Panc1 (cell line): ENCODE data around the gene CDC6. TPM values are rescaled to one million over a fixed set of nuclear protein-coding genes. Genes with fewer than 3 reads are reported as not detected.

Source experiments
- ATAC-seq: fragments of 200-7000 bp; cut with Tn5 transposase; 2 replicates; pipeline ENCODE4 v1.9.1; 2020; ENCODE audit warnings: mild to moderate bottlenecking, moderate library complexity
- BruUV-seq: library from RNA; stranded (reverse); fragments of 400-500 nt; replicated peaks from 2 replicates; lab custom pipeline; 2021; lab: Mats Ljungman, UMichigan
- CTCF ChIA-PET: fragments of 300-600 bp; sonication (Branson Sonifier 250); formaldehyde crosslinking; loops from one replicate; lab custom pipeline; 2022; ENCODE audit warnings: antibody characterized with exemption; lab: Charles Lee
- POLR2A ChIA-PET: fragments of 300-600 bp; sonication (Branson Sonifier 250); formaldehyde crosslinking; loops from one replicate; lab custom pipeline; 2022; ENCODE audit warnings: antibody characterized with exemption; lab: Charles Lee
- DNase-seq: peaks from one replicate; pipeline ENCODE4 v3.0.0-alpha.2; 2010; ENCODE audit warnings: low read depth, low spot score
- H3K27ac ChIP-seq: 2 replicates; pipeline ENCODE4 v1.5.1; 2011; ENCODE audit warnings: mild to moderate bottlenecking, low read length, inconsistent platforms
- H3K27me3 ChIP-seq: fragments of 200-500 bp; sonication (Bioruptor generic); 2 replicates; pipeline ENCODE4 v1.6.0; 2014; ENCODE audit warnings: low read length, inconsistent platforms; ENCODE audit not compliant: control insufficient read depth, insufficient read depth
- H3K36me3 ChIP-seq: fragments of 200-500 bp; sonication (Bioruptor generic); 2 replicates; pipeline ENCODE4 v1.5.1; 2014; ENCODE audit warnings: inconsistent platforms, mild to moderate bottlenecking, low read length, moderate library complexity; ENCODE audit not compliant: control insufficient read depth, insufficient read depth
- H3K4me1 ChIP-seq: 2 replicates; pipeline ENCODE4 v1.5.1; 2011; ENCODE audit warnings: inconsistent platforms, mild to moderate bottlenecking, low read length, moderate library complexity; ENCODE audit not compliant: control insufficient read depth, insufficient read depth
- H3K4me3 ChIP-seq, 2 experiments: 2 replicates each; pipeline ENCODE4 v1.5.1; 2011 to 2012; ENCODE audit warnings: low read depth in 2 of 2, low read length in 2 of 2, mild to moderate bottlenecking in 2 of 2, inconsistent platforms in 1 of 2, moderate library complexity in 1 of 2
- H3K9me3 ChIP-seq: fragments of 200-500 bp; sonication (Bioruptor generic); 2 replicates; pipeline ENCODE4 v1.5.1; 2014; ENCODE audit warnings: low read depth, mild to moderate bottlenecking, inconsistent platforms, low read length, moderate library complexity; ENCODE audit not compliant: control insufficient read depth, insufficient read depth
- POLR2AphosphoS5 ChIP-seq: IDR thresholded peaks from 2 replicates; pipeline ENCODE4 v1.6.1; 2012; ENCODE audit warnings: mild to moderate bottlenecking, low read depth, low read length, moderate library complexity
- REST ChIP-seq, 2 experiments: IDR thresholded peaks; 2 replicates each; pipeline ENCODE4 v1.6.1; 2011 to 2012; ENCODE audit warnings: low read depth in 2 of 2, control low read depth in 1 of 2, low read length in 1 of 2, mild to moderate bottlenecking in 1 of 2, moderate library complexity in 1 of 2; ENCODE audit not compliant: insufficient read depth in 1 of 2
- SIN3A ChIP-seq: IDR thresholded peaks from 2 replicates; pipeline ENCODE4 v1.6.1; 2012; ENCODE audit warnings: low read depth, mild to moderate bottlenecking, low read length, moderate library complexity, borderline replicate concordance; ENCODE audit not compliant: insufficient read depth
- TCF7L2 ChIP-seq: IDR thresholded peaks from 2 replicates; pipeline ENCODE4 v1.6.1; 2011; ENCODE audit warnings: mild to moderate bottlenecking, low read depth, low read length, inconsistent platforms
- in situ Hi-C: cut with HindIII; loops from 2 replicates; pipeline ENCODE4 v1.10.0; 2016; ENCODE audit warnings: low sequenced_read_pairs, low pct_unique_long_range_greater_than_20kb
- intact Hi-C: fragments of 100-400 bp; cut with micrococcal nuclease; formaldehyde crosslinking; loops from one replicate; pipeline ENCODE4 v1.10.0; 2022; ENCODE audit not compliant: unreplicated experiment
- total RNA-seq: library from RNA; stranded (reverse); gene quantifications from one replicate; pipeline ENCODE4 v1.2.1, GENCODE V29; 2021; ENCODE audit not compliant: unreplicated experiment
- TF ChIP-seq, protein P1 (sequence below): fragments of 450-650 bp; IDR thresholded peaks from 2 replicates; pipeline ENCODE4 v1.5.1; 2017; ENCODE audit warnings: mild to moderate bottlenecking

The CDC6 gene
- total RNA-seq, 1 experiment from 2014 or later: 66.3 TPM

- TF ChIP-seq REST (IDR thresholded peaks at IDR 0.05; ENCODE audit: insufficient read depth in 1 of 2, low read depth in 2 of 2, low read length in 1 of 2) (no peak), TCF7L2 (0 out of 2 replicates have a peak, but pooled peaks have one; percentile 42), SIN3A (no peak), POLR2AphosphoS5 (no peak)
- no peaks in the 10 kb centered on the region for H3K9me3 ChIP-seq
- H3K4me3 ChIP-seq: peak overlapping the region; percentile 59 to 75
- in situ Hi-C loops: no loop called here
- peak; percentile 33 for DNase-seq
- H3K4me1 ChIP-seq: peaks cover 72% of the 10 kb centered on the region
- intact Hi-C loops: no loop called here
- ATAC-seq: peak; percentile 77
- H3K27me3 ChIP-seq: no peaks in the 10 kb centered on the region
- BruUV-seq: TSS peak; percentile 5
- peak overlapping the region; percentile 81 for H3K27ac ChIP-seq
- CTCF ChIA-PET: interaction anchor here (0.5 to 0.9 kb wide), 2 partner anchors 22 to 53 kb away, joined by 3 read pairs; partner anchors contain the start of gene CDC6
- H3K36me3 ChIP-seq: no peaks in the 10 kb centered on the region
- POLR2A ChIA-PET: interaction anchor here (0.5 to 1.1 kb wide), 3 partner anchors 9 to 1188 kb away, joined by 3 to 6 read pairs (median 4); no protein-coding TSS in a partner anchor
Observed at GRCh38 chr17:40340880-40341807, 53.5 kb downstream of the CDC6 start.

DNA sequence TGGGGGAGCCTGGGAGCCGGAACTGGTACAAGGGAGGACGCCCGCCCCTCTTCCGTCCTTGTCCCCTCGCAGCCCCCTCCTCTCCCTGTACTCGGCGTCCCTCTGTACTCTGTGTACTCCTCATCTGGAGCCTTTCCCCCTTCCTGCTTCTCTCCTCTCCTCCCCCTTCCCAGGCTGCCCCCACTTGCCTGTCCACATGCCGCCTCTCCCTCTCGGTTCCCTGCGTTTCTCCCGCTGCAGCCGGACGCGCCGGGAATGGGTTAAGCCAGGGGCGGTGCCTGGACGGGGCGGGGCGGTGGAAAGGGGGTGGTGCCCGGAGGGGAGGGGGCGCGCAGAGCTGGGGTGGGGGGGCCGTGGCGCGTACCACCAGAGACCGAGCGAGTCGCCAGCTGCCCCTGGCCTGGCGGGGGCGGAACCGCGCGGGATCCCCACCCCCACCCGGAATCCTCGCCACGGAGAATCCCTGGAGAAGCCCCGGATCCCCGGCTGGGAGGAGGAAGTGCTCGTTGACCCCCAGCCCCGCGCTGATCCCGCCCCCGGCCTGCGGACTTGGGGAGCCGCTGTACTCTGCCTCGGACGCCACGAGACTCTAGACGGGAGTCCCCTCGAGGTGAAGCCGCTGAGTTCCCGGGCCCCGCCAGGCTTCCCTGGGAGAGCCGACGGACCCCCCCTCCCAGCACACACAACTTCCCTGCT lies 54.3 kb downstream of the CDC6 start:
- no peaks in the 10 kb centered on the region for H3K27me3 ChIP-seq
- H3K27ac ChIP-seq: peak overlapping the region; percentile 81
- BruUV-seq: no TSS peak
- ATAC-seq: peak; percentile 68
- H3K36me3 ChIP-seq: no peaks in the 10 kb centered on the region
- no peaks in the 10 kb centered on the region for H3K9me3 ChIP-seq
- H3K4me1 ChIP-seq: peaks cover 77% of the 10 kb centered on the region
- ChIA-PET CTCF (no interaction called here), POLR2A (interaction anchor here (0.6 kb wide), 1 partner anchor 143 kb away, joined by 6 read pairs; no protein-coding TSS in a partner anchor)
- intact Hi-C loops: no loop called here
- DNase-seq: no peak
- TF ChIP-seq TCF7L2 (no peak), REST (IDR thresholded peaks at IDR 0.05; ENCODE audit: insufficient read depth in 1 of 2, low read depth in 2 of 2, low read length in 1 of 2) (no peak), POLR2AphosphoS5 (peak; percentile 52; the same call in 1 of the 2 replicates), SIN3A (no peak)
- TF ChIP-seq, protein P1, sequence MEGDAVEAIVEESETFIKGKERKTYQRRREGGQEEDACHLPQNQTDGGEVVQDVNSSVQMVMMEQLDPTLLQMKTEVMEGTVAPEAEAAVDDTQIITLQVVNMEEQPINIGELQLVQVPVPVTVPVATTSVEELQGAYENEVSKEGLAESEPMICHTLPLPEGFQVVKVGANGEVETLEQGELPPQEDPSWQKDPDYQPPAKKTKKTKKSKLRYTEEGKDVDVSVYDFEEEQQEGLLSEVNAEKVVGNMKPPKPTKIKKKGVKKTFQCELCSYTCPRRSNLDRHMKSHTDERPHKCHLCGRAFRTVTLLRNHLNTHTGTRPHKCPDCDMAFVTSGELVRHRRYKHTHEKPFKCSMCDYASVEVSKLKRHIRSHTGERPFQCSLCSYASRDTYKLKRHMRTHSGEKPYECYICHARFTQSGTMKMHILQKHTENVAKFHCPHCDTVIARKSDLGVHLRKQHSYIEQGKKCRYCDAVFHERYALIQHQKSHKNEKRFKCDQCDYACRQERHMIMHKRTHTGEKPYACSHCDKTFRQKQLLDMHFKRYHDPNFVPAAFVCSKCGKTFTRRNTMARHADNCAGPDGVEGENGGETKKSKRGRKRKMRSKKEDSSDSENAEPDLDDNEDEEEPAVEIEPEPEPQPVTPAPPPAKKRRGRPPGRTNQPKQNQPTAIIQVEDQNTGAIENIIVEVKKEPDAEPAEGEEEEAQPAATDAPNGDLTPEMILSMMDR: no peak
- in situ Hi-C loops: no loop called here
- H3K4me3 ChIP-seq: peak overlapping the region; percentile 59 to 75
